A673 (cell line): ENCODE results near the gene FAS. TPM values are rescaled to one million over a fixed set of nuclear protein-coding genes. Genes with fewer than 3 reads are reported as not detected.

Experiments used
- BruUV-seq: library from RNA; stranded (reverse); fragments of 400-500 nt; replicated peaks from 2 replicates; lab custom pipeline; 2021; lab: Mats Ljungman, UMichigan
- CTCF ChIA-PET: fragments of 300-600 bp; sonication (Branson Sonifier 250); formaldehyde crosslinking; loops from one replicate; lab custom pipeline; 2022; ENCODE audit warnings: antibody characterized with exemption; lab: Charles Lee
- POLR2A ChIA-PET: fragments of 300-600 bp; sonication (Branson Sonifier 250); formaldehyde crosslinking; loops from one replicate; lab custom pipeline; 2022; ENCODE audit warnings: antibody characterized with exemption; ENCODE audit not compliant: low non-redundant PET; lab: Charles Lee
- DNase-seq: peaks from one replicate; pipeline ENCODE4 v3.0.0-alpha.2; 2015; ENCODE audit warnings: low spot score
- H3K27ac ChIP-seq: fragments of 200-600 bp; sonication (generic); 2 replicates; pipeline ENCODE4 v1.5.1; 2016; ENCODE audit warnings: mixed run types, low read depth, mild to moderate bottlenecking, mixed read lengths, antibody characterized with exemption, low read length; ENCODE audit not compliant: poor library complexity, severe bottlenecking
- H3K27me3 ChIP-seq: fragments of 200-600 bp; sonication (generic); replicated peaks from 2 replicates; pipeline ENCODE4 v1.6.1; 2017; ENCODE audit warnings: mixed run types, low read depth, mild to moderate bottlenecking, mixed read lengths, antibody characterized with exemption, low read length; ENCODE audit not compliant: insufficient read depth, poor library complexity
- H3K36me3 ChIP-seq: fragments of 200-600 bp; sonication (generic); 2 replicates; pipeline ENCODE4 v1.6.1; 2016; ENCODE audit warnings: mixed run types, mild to moderate bottlenecking, mixed read lengths, antibody characterized with exemption, low read length; ENCODE audit not compliant: insufficient read depth, poor library complexity, severe bottlenecking
- H3K4me1 ChIP-seq: fragments of 200-600 bp; sonication (generic); 2 replicates; pipeline ENCODE4 v1.6.1; 2017; ENCODE audit warnings: mixed run types, mild to moderate bottlenecking, mixed read lengths, antibody characterized with exemption, low read length; ENCODE audit not compliant: insufficient read depth, poor library complexity, severe bottlenecking
- H3K4me3 ChIP-seq: fragments of 200-600 bp; sonication (generic); 2 replicates; pipeline ENCODE4 v1.5.1; 2016; ENCODE audit warnings: low read depth, mixed run types, mild to moderate bottlenecking, mixed read lengths, low read length; ENCODE audit not compliant: poor library complexity, severe bottlenecking
- H3K9me3 ChIP-seq: fragments of 200-600 bp; sonication (generic); 2 replicates; pipeline ENCODE4 v1.6.1; 2016; ENCODE audit warnings: mixed run types, low read depth, mild to moderate bottlenecking, mixed read lengths, antibody characterized with exemption, low read length; ENCODE audit not compliant: poor library complexity, severe bottlenecking
- EZH2 ChIP-seq: fragments of 200-600 bp; sonication (generic); IDR thresholded peaks from 2 replicates; pipeline ENCODE4 v1.6.1; 2017; ENCODE audit warnings: borderline replicate concordance, low read depth, mild to moderate bottlenecking, mixed read lengths, antibody characterized with exemption, low read length; ENCODE audit not compliant: poor library complexity, severe bottlenecking
- intact Hi-C: fragments of 100-400 bp; cut with micrococcal nuclease; formaldehyde crosslinking; loops from one replicate; pipeline ENCODE4 v1.10.0; 2022; ENCODE audit not compliant: unreplicated experiment
- total RNA-seq: library from RNA; stranded (reverse); gene quantifications from 2 replicates; pipeline ENCODE4 v1.2.3, GENCODE V29; 2021
- TF ChIP-seq, protein P1 (sequence below): fragments of 300-800, 200-600 bp; sonication (generic); conservative IDR thresholded peaks from 2 replicates; pipeline ENCODE4 v1.5.1; 2017; ENCODE audit warnings: low read depth, mild to moderate bottlenecking, antibody characterized with exemption, low read length, moderate library complexity, mixed read lengths

Gene FAS
- total RNA-seq, 1 experiment from 2014 or later, result 30.4 TPM

DNA sequence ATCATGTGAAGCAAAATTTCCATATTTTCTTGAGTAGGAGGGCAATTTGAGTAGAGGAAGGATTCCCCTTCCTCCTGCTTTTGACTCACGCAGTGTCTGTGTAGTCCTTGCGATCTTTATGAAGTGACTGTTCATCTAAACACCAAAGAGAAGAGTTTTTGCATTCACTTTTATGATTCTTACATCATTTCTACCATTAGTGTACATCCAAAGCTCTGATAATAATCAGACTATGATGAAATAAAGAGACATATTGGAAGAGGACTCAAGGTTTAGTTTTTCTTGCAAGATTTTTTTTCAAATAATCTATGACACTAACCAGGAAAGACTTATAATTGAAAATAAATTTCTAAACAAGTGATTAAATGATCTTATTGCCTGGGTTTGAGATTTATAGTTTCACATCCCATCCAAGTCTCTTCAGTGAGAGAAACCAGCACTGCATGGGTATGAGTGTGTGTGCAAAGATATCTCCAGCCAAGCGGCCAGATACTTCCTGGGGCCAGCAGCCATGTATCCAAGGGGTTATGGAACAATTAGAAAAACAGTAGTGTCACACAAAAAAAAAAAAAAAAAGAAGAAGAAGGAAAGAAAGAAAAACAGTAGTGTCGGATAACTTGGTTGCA, 36.0 kb upstream of the FAS start:
- peaks cover 51% of the 10 kb centered on the region for H3K4me1 ChIP-seq
- no peak for DNase-seq
- POLR2A ChIA-PET, result interaction anchor here (0.6 to 0.9 kb wide), 2 partner anchors 29 to 89 kb away, joined by 4 to 8 read pairs; no protein-coding TSS in a partner anchor
- TF ChIP-seq, protein P1, sequence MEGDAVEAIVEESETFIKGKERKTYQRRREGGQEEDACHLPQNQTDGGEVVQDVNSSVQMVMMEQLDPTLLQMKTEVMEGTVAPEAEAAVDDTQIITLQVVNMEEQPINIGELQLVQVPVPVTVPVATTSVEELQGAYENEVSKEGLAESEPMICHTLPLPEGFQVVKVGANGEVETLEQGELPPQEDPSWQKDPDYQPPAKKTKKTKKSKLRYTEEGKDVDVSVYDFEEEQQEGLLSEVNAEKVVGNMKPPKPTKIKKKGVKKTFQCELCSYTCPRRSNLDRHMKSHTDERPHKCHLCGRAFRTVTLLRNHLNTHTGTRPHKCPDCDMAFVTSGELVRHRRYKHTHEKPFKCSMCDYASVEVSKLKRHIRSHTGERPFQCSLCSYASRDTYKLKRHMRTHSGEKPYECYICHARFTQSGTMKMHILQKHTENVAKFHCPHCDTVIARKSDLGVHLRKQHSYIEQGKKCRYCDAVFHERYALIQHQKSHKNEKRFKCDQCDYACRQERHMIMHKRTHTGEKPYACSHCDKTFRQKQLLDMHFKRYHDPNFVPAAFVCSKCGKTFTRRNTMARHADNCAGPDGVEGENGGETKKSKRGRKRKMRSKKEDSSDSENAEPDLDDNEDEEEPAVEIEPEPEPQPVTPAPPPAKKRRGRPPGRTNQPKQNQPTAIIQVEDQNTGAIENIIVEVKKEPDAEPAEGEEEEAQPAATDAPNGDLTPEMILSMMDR, result no peak
- no TSS peak for BruUV-seq
- H3K4me3 ChIP-seq, result no peak overlapping the region
- no peaks in the 10 kb centered on the region for H3K27me3 ChIP-seq
- intact Hi-C loops, result no loop called here
- no peaks in the 10 kb centered on the region for H3K36me3 ChIP-seq
- no peaks in the 10 kb centered on the region for H3K9me3 ChIP-seq
- H3K27ac ChIP-seq, result peak overlapping the region; percentile 32
- CTCF ChIA-PET, result no interaction called here

DNA sequence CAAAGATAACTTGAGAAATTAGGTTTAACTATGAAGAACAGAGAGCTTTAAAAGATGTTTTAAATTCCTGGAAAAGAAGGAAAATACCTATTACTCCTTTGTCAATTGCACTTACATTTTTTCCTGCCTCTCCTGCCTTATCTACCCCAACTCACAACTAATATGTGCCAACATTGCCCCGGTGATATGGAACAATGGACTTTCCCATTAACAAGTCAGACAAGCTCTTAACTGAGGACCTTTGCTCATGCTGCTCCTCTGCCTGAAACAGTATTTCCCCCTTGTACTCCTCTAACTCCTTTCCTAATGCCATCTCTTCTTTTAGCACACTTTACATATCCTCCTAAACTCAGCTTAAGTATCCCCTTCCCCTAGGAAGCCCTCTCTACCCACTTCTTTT, 33.2 kb upstream of the FAS start:
- no peak overlapping the region for H3K27ac ChIP-seq
- DNase-seq, result no peak
- peaks cover 24% of the 10 kb centered on the region for H3K4me1 ChIP-seq
- no peaks in the 10 kb centered on the region for H3K9me3 ChIP-seq
- ChIA-PET CTCF (no interaction called here), POLR2A (no interaction called here)
- no peaks in the 10 kb centered on the region for H3K27me3 ChIP-seq
- no peaks in the 10 kb centered on the region for H3K36me3 ChIP-seq
- H3K4me3 ChIP-seq, result no peak overlapping the region
- no TSS peak for BruUV-seq
- no peak for TF ChIP-seq EZH2
- TF ChIP-seq, protein P1, result no peak
- intact Hi-C loops, result no loop called here

DNA sequence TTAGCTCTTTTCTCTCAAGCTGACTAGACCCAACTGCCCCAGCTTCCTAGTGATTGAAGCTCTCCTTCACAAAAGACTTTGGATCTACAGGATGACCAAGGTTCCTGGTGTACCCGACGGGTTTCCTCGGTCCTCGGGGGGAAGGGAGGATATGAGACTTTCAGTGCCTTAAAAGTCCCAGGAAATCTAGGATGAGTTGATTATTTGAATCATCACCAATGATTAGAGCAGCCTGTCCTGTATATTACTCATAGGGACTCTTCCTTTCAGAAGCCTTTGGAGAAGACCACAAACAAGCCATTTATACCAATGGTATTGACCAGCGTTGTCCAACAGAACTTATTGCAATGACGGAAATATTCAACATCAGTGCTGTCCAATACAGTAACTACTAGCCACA, 31.9 kb upstream of the FAS start:
- intact Hi-C loops, result no loop called here
- Histone ChIP-seq H3K4me1 (peaks cover 11% of the 10 kb centered on the region), H3K27me3 (no peaks in the 10 kb centered on the region), H3K36me3 (no peaks in the 10 kb centered on the region), H3K9me3 (no peaks in the 10 kb centered on the region), H3K4me3 (no peak overlapping the region), H3K27ac (no peak overlapping the region)
- DNase-seq, result no peak
- no TSS peak for BruUV-seq
- POLR2A ChIA-PET, result no interaction called here
- TF ChIP-seq, protein P1, result no peak
- TF ChIP-seq EZH2, result no peak
- CTCF ChIA-PET, result no interaction called here
